ENCODE measurements around the gene AKT2. TPM values are rescaled to one million over a fixed set of nuclear protein-coding genes. Genes with fewer than 3 reads are reported as not detected.

The AKT2 gene
- total RNA-seq, 1 experiment from 2014 or later, result 223 TPM

GRCh38 chr19:40274585-40275544 lies 10.3 kb downstream of the AKT2 start:
- DNase-seq (ENCODE audit: low spot score), result no peak

GRCh38 chr19:40273469-40274360 lies 11.4 kb downstream of the AKT2 start:
- no peak for DNase-seq (ENCODE audit: low spot score)

GRCh38 chr19:40272261-40272660 lies 12.9 kb downstream of the AKT2 start:
- no peak for DNase-seq (ENCODE audit: low spot score)

- DNase-seq (ENCODE audit: low spot score), result no peak
Measured at GRCh38 chr19:40271706-40272105, 13.4 kb downstream of the AKT2 start.

- no peak for DNase-seq (ENCODE audit: low spot score)
Measured at GRCh38 chr19:40270362-40271089, 14.6 kb downstream of the AKT2 start.

- no peak for DNase-seq (ENCODE audit: low spot score)
Measured at GRCh38 chr19:40269216-40269940, 15.8 kb downstream of the AKT2 start.

- no peak for DNase-seq (ENCODE audit: low spot score)
Measured at GRCh38 chr19:40267601-40267997, 17.5 kb downstream of the AKT2 start.

GRCh38 chr19:40266912-40267600 lies 18.1 kb downstream of the AKT2 start:
- no peak for DNase-seq (ENCODE audit: low spot score)

GRCh38 chr19:40266119-40266518 lies 19.0 kb downstream of the AKT2 start:
- no peak for DNase-seq (ENCODE audit: low spot score)

- DNase-seq (ENCODE audit: low spot score), result no peak
Measured at GRCh38 chr19:40265763-40266099, 19.4 kb downstream of the AKT2 start.

- no peak for DNase-seq (ENCODE audit: low spot score)
Measured at GRCh38 chr19:40265055-40265762, 19.9 kb downstream of the AKT2 start.

GRCh38 chr19:40264314-40265054 lies 20.7 kb downstream of the AKT2 start:
- no peak for DNase-seq (ENCODE audit: low spot score)

- DNase-seq (ENCODE audit: low spot score), result no peak
Measured at GRCh38 chr19:40263440-40264313, 21.5 kb downstream of the AKT2 start.

- DNase-seq (ENCODE audit: low spot score), result no peak
Measured at GRCh38 chr19:40262422-40262821, 22.7 kb downstream of the AKT2 start.

- no peak for DNase-seq (ENCODE audit: low spot score)
Measured at GRCh38 chr19:40261631-40262030, 23.5 kb downstream of the AKT2 start.

- DNase-seq (ENCODE audit: low spot score), result no peak
Measured at GRCh38 chr19:40257096-40257517, 28.0 kb downstream of the AKT2 start.

- DNase-seq (ENCODE audit: low spot score), result no peak
Measured at GRCh38 chr19:40256512-40256911, 28.6 kb downstream of the AKT2 start.

GRCh38 chr19:40255619-40256166 lies 29.5 kb downstream of the AKT2 start:
- no peak for DNase-seq (ENCODE audit: low spot score)
